Cortex of kidney (tissue), 1 donor: ENCODE results near the gene BCORL1.

Source experiments
- DNase-seq: peaks from one replicate; lab custom pipeline; 2025; lab: John Stamatoyannopoulos, UW

The BCORL1 gene

DNA sequence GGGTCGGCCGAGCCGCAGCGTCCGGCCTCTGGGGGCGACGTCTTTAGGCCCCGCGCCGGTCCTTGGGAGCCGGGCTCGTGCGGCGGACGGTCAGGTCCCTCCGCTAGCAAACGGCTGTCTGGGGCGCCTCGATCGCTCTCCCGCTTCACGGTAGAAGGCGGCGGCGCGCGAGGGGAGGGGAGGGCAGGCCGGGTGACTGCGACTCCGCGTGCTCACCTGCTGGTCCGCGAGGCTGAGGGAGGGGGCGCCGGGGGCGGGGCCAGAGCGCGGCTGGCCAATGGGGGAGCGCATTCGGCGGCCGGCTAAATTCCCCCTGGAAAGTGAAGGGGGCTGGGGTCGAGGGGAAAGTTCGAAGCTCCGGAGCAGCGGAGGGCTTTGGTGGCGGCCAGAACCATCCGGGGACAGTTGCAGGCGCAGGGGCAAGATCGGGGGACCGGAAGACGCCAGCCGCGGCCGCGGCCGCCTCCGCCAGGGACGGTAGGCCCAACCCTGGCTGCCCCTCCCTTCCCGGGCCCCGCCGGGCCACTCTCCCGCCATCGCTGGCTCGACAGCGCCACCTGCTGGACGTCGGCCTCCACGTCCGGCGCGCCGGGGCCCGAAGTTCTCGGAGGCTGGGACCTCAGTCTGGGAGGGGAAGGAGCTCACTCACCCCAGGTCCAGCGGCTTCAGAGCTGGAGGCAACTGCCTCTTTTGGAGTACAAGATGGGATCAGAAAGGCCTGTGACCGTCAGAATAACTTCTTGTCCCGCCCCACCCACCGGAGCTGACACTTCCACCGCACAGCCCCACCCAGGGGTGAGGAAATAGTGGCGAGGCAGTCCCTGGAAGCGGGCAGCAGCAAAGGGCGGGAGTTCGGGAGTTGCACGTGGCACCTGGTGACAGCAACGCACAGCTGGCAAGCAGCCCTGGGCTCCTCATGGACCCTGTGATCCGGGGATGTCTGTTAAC is 78.0 kb downstream of the BCORL1 start:
- DNase-seq: peak; percentile 10

DNA sequence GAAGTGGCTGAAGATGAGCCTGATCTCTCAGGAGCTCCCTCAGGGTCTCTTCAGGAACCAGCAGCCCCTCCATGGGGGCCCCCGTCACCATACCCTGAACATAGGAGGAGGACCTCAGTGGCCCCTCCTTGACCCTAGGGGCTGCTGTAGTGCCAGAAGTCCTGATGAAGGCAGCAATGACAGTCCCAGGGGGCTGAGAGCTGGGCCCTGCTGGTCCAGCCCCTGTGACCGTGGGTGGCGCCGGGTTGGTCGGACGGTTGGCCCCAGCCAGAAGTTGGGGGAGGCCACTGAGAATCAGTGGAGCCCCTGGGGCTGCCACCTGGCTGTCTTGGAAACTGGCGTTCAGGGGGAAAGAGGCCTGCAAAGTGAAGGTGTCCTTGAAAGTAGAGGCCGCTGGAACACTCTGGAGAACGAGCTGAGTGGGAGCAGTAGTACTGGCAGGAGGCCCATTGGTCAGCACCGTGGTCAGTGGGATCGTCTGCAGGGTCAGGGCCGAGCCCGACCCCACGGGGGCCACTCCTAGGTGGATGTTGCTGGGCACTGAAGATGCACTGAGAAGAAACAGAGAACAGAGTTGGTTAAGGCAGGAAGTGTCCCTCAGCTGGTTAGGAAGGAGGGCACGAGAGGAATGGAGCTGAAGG is 84.7 kb downstream of the BCORL1 start:
- no peak for DNase-seq

GRCh38 chrX:130071611-130072344 is 89.3 kb downstream of the BCORL1 start:
- DNase-seq: no peak

DNA sequence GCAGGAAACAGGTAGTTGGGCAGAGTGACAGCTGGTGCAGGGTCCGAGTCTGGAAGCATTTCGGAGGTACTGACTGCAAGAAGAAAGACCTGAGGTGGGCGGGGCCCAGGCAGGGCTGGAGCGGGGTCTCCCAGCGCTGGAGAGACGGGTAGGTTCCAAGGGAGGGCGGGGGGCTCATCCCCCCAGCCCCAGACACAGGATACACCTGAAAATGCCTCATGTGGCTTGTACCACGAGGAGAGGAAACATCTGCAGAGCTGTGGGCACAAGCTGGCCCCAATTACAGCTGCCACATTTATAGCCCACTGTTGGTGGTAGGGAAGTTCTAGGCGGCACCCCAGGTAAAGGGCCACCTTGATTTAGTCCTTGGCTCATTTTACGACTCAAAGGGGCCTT is 89.9 kb downstream of the BCORL1 start:
- DNase-seq: no peak

DNA sequence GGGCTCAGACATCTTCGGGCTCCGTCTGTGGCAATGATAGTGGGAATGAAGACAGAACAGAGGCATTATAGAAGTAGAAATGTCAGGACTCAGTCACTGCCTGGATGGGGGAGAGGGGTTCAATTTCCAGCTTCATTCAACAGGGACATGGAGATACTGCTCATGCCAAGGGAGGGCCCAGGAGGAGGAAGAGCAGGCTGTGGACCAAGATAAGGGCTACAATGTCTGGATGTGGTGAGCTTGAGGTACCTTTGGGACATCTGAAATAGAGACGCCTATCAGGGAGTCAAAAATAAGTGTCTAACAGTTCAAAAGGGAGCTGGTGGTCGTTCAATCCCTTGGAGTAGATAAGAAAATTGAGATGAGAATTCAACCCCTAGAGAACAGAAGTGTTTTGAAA is 93.3 kb downstream of the BCORL1 start:
- DNase-seq: no peak

DNA sequence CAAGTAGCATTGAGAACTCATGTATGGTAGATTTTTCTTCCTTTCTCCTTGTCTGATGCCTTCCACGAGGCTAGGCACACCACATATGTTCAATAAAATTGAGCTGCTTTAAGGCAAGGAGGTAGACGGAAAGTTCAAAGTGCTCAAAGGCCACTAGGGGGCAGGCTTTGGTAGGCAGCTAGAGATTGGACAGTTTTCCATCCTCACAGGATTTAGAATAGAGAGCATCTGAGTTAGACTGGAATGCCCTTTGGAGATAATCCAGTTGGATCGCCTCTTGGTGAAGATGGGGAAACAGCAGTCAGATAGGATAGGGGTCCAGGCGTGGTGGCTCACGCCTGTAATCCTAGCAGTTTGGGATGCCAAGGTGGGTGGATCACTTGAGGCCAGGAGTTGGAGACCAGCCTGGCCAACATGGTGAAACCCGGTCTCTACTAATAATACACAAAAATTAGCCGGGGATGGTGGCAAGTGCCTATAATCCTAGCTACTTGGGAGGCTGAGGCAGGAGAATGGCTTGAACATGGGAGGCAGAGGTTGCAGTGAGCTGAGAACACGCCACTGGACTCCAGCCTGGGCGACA is 97.5 kb downstream of the BCORL1 start:
- DNase-seq: no peak

DNA sequence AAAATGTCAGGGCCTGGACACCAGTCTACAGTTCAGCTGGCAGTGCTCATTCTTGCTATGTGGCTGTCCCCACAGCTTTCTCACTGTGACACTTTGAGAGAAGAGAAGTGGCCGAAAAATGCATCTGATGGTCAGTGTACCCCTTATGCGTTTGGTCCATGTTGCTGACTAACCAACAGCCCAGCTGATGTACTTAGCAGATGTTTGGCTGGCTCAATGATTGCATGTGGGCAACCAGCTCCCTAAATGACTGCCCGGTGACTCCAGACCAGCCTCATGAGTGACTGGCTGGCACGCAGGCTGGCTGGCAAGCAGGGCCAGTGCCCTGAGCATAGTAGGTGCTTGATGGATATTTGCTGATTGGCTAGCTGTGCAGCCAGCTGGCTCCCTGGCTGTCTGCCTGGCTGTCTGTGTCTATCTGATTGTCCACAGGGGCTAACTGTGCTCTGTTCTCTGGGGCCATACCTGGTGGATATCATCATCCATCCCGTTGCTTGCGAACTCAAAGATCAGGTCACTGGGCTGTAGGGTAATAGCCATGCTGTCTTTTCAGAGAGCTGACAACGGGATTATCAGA is 98.4 kb downstream of the BCORL1 start:
- no peak for DNase-seq

DNA sequence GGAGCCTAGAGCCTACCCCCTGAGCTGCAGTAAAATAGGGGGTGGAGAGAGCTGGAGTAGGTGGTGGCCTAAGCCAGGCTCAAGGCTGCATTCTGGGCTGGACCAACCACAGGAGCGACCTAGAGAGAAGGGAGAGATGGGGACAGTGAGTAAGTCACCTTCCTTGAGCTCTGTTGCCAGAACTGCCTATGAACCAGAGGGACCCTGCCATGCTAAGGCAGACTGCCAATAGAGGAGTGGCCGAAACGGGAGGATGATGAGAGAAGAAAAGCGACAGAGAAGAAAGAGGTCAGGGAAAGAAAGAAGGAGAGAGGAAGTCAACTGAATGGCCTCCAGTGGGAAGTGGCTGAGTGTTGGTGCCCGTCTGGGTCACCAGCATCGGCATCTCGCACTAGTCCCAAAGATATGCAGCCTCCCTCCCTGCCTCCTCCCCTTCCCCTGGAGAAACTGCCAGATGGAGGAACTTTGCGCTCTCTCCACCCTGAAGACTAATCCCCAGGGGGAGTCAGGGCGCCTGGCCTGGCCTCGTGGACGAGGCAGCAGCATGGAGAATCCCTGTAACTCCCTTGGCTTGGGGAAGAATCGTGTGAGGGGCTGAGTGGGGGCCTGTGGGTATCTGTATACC is 99.1 kb downstream of the BCORL1 start:
- no peak for DNase-seq

DNA sequence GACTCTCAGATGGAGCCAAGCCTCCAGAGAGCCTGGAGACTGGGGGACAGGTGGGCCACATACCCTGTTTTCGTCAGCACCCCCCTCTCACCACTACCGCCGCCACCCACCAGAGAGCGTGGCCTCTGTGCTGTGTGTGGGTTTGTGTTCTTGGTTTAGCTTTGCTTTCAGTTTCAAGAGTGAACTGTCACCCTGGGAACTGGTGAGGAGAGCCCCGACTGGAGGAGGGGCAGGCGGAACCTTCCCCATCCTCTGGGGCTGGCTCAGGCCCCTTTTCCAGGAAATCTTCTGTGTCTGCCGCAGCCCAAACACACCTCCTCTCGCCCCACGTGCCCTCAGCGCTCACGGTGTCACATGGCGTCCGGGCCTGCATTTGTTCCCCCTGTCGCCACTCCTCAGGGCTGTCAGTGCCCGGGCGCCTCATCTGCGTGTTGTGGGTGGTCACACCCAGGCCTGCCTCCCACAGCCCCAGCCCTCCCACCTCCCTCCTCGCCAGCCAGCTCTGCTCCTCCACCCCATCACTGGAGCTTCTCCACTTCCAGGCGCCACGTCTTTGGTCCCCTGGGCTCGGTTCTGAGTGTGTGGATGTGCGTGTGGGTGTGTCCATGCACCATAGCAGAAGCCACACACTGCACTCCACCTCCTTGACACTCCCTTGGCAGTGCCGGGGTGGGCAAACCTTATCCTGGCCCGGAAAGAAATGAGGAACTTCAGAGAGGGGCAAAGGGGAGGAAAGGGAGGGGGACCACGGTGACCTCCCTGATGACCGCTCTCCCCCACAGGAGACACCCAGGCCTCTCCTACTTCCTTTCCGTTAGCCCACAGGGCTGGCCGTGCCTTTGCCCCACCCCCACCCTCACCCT is 100.0 kb downstream of the BCORL1 start:
- DNase-seq: no peak

DNA sequence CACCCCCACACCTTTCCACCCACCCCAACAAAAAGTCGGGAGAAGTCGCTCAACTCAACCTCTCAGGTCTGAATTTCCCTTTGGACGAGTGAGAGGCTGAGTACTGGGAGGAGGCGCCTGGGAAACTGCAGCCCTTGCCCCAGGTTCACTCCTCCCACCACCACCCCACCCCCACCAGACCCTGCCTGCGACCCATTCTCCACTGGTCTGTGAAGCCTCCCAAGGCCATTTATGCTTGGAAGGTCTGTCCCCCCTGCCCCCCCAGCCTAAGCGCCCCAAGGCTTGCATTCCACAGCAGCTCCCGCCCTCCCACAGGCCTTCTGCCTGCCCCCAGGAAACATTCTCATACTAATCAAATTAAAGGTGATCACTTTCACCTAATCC is 100.7 kb downstream of the BCORL1 start:
- DNase-seq: no peak

GRCh38 chrX:130083656-130084382 is 101.4 kb downstream of the BCORL1 start:
- DNase-seq: no peak

GRCh38 chrX:130084631-130085237 is 102.3 kb downstream of the BCORL1 start:
- no peak for DNase-seq

- DNase-seq: no peak
Observed at GRCh38 chrX:130085551-130086446, 103.4 kb downstream of the BCORL1 start.

GRCh38 chrX:130086447-130087206 is 104.2 kb downstream of the BCORL1 start:
- no peak for DNase-seq

GRCh38 chrX:130090364-130090763 is 107.9 kb downstream of the BCORL1 start:
- DNase-seq: no peak

DNA sequence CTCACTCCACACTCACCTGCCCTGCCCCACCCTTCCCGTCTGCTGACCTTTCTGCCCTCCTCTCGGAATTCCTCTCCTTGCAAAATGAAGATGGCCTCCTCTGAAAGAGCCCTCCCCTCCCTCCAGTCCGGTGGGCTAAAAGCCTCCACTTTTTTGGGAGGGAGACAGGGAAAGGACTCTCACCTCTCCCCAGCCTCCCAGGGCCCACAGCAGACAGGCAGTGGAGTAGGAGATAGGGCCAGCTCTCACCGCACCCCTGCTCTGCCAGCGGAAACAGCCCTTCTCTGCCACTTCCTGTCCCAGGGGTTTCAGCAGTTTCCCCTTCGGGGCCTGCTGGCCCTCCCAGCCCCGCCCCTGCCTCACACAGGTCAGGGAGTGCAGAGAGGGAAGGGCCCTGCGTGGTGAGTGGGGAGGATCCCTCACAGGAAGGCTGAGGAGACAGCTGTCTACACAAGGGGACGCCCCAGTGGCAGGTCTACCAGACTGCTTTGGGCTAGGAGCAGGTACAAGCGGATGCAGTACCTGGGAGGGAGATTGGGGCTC is 109.6 kb downstream of the BCORL1 start:
- no peak for DNase-seq

GRCh38 chrX:130093271-130093670 is 110.8 kb downstream of the BCORL1 start:
- DNase-seq: no peak
